HG02759 (cell line): ENCODE results near the gene RPL27A.
A peak's percentile ranks its signal among the peaks of the same experiment; 100 is the strongest.

ENCODE experiments used
- ATAC-seq: cut with Tn5 transposase; IDR thresholded peaks from one replicate; pipeline ENCODE4 v1.9.1; 2021; ENCODE audit warnings: mild to moderate bottlenecking, moderate library complexity; ENCODE audit not compliant: unreplicated experiment

Gene RPL27A

DNA sequence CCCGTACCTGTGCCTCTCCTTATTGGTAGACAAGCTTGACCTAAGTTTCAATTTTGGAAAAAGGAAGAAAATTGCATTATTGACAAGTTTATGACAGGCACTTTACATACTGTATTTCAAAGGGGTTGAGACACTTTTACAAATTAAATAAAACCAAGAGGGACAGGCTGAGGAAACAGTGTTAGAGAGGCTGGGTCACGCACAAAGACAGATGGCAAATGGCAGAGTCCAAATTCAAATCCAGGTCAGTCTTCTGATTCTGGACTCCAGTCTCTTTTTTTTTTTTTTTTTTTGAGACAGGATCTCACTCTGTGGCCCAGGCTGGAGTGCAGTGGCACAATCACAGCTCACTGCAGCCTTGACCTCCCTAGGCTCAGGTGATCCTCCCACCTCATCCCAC, 10.2 kb upstream of the RPL27A start:
- no peak for ATAC-seq

DNA sequence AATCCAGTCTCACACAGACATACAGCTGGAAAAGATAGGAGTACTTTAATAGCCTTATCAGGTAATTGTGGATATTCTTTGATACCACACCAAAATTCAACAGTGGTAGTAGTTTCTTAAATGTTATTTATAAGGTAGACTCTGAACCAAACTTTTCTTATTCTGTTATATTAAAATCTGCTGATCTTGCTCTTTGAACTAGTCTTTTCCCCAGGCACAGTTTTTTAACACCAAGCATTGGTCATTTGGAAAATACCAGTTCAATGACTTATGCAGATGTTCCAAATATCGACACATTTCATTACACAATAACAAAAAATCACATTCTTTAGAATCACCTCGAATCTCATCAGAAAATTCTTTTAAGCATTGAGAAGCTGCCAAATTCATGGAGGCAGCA, 7.7 kb upstream of the RPL27A start:
- ATAC-seq, result no peak

DNA sequence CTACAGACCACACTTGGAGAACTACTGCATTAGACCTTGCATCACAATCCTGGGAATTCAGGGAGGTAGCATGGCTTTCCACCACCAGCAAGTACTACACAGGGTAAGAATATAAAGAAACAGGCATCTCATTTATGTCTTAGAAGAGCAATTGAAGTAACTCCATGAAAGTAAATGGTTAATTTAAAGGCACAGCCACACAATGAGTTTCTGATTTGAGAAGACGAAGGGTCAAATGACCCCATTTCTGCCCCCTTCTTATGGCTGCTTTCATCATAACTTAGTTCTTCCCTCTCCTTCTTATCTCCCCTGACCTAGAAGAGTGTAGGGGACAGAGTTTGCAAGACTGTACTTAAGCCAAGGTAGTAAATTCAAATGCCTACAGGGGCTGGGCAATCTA, 6.1 kb upstream of the RPL27A start:
- no peak for ATAC-seq

DNA sequence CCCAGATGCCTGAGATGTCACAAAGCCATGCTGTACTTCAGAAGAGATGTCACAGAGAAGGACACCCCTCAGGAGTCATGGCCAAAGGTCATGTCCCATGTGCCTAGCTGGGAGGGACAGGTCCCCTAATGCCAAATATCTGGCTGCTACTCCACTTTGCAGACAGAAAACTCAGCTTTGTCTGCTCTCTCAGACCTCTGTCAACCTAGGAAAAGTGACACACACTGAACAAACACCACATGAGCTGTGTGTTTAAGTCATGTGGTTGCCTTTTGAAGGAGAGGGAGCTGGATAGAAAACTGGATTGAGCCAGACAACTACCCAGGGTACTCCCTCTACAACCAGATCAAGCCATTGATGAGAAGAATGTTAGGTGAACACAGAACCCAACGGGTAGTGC, 3.6 kb upstream of the RPL27A start:
- ATAC-seq, result no peak

DNA sequence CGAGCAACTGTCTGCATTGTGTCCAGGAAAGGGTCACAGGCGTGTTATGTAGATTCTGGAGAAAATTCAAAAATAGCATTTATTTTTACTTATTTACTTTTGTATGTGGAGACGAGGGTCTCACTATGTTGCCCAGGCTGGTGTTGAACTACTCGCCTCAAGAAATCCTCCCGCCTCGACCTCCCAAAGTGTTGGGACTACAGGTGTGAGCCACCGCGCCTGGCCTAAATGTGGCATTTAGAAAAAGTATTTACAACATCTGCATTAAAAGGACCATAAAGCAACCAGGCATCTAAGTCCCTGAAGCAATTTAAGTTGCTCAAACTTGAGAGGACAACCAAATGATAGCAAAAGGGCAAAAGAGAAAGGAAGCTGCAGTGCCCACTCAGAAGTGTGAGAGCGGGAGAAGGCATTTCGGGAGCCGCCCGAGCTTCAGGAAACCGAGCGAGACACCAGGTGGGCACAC, 722 bp upstream of the RPL27A start:
- ATAC-seq, result no peak

DNA sequence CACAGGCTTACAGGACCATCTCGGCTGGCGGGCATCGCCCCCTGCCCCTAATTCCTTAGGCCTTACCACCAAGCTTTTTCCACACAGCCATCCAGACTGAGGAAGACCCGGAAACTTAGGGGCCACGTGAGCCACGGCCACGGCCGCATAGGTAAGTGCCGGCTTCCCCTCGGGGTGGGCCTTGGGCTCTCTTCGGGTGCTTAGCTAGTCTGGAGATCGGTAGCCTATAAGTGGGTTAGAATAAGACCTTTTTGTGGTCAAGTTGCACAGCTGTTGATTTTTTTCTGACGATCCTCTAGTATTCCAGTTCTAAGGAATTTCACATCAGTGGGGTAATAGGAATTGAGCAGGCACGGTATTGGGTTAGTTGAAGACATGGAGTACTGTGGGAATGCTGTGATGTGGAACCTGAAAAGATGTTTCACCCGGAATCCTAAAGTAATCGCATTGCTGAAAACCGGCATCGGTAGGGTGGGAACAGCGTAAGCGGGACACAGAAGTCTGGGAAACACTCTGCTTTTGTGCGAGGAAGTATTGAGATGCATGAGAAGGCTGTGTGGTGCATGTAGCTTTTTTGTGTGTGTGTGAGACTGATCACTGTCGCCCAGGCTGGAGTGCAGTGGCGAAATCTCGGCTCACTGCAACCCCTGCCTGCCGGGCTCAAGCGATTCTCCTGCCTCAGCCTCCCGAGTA, 669 bp downstream of the RPL27A start:
- no peak for ATAC-seq

DNA sequence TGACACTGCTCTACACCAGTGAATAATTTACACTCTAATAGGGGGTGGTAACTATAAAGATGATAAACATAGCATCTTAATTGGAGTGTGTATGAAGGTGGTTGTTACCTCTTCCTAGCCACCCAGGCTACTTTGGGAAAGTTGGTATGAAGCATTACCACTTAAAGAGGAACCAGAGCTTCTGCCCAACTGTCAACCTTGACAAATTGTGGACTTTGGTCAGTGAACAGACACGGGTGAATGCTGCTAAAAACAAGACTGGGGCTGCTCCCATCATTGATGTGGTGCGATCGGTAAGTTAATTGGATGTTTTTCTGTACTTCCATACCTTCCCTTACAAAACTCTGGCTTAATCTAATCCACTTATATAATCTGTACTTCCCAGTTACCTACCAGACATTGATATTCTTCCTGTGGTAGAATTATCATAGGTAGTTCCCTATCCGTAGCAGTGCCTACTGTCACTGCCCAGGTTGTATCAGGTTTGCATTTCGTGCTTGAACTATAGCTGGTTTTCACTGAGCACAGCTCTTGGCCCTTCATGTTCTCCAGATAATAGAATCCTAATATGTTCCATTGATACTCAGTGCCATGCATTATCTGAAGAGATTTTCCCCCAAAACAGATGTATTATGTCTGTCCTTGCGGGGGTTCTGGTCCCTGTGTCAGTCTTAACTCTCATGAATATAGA, 2.2 kb downstream of the RPL27A start:
- no peak for ATAC-seq

DNA sequence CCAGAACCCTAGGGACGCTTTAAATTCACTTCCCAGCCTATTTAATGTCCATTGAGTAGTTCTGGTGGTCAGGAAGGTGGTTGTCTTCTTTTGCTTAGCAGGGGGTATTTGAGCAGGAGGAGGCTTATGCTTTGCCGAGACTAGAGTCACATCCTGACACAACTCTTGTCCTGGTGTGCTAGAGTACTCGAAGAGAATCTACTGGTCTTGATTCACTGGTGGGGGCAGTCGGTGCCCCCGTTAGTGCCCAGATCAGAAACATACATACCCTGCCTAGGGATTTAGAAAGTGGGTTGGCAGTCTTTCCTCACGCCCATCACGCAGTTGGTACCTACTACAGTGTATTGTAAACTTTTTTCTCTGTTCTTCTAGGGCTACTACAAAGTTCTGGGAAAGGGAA, 2.7 kb downstream of the RPL27A start:
- ATAC-seq, result no peak

DNA sequence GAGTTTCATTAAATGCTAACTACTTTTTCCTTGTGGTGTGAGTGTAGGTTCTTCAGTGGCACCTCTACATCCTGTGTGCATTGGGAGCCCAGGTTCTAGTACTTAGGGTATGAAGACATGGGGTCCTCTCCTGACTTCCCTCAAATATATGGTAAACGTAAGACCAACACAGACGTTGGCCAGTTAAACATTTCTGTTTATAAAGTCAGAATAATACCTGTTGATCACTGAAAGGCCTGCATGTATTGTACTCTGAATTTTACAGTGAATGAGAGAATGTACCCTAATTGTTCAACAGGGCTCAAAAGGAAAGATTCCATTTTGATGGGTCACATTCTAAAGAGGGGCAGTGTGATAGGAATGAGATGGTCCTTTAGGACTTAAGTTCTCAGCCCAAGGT, 3.2 kb downstream of the RPL27A start:
- no peak for ATAC-seq

DNA sequence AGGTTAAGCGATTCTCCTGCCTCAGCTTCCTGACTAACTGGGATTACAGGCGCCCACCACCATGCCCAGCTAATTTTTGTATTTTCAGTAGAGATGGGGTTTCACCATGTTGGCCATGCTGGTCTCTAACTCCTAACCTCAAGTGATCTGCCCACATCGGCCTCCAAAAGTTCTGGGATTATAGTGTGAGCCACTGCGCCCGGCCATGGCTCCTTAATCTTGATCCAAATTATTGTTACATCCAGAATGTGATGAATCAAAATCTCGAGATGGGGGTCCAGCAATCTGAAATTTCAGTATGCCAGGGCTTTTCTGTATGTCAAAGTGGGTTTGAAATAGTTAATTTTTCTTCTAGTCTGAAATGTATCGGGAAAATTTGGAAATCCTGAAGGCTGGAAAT, 3.7 kb downstream of the RPL27A start:
- no peak for ATAC-seq

DNA sequence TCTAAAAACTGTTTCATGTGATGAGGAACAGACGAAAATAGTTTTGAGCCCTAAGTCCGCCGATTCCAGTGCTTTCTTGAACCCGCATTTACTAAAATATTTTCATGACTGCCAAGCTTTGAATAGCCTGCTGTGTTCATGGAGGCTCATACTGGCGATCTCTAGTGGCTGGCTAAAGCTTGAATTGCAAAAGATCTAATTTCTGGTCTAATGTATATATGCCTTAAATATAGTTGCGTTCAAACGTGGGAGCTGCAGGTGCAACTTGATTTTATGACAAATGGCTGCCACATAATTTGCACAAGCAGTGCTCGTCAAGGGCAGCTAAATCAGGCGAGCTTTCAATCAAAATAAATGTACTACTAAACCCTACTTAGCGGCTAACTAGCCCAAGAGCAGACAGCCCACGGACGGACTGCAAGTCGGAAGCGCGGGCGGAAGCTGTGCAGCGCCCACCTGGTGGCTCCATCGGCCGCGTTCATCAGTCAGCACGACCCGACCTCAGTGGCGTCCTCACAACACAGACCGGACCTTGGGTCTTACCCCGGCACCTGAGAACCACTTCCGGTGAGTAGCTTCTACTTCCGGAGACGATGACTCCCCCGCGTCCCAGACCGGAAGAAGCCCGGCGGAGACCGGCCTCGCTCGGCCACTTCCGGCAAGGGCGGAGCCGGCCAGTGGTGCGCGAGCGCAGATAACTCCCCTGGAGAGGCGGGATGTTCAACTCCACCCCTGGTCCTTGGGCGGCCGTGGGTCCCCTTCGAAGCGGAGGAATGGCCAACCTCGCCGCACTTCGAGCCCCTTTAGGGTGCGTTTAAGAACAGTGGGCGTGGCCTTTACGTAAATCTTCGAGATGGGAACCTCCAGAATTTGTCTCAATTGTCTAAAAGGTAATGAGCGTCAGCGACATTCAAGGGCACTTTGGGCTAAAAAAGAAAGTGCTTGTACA, 6.1 kb downstream of the RPL27A start:
- peak; percentile 95 for ATAC-seq

DNA sequence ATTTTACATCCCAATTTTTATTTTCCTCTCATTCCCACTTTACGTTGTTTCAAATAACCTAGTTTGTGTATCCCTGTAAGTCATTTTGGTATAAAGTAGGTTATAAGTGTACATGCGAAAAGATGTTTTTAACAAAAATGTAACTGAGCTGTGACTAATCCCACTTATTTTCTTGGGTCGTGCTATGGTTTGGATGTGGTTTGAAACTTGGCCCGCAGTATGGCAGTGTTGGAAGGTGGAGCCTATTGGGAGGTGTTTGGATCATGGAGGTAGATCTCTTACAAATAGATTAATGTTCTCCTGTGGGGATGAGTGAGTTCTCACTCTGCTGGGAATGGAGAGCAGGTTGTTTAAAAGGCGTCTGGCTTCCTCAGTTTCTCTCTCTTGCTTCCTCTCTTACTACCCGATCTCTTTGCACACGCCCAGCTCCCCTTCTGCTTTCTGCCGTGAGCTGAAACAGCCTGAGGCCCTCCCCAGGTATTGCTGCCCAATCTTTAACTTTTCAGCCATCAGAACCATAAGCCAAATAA, 7.2 kb downstream of the RPL27A start:
- no peak for ATAC-seq

DNA sequence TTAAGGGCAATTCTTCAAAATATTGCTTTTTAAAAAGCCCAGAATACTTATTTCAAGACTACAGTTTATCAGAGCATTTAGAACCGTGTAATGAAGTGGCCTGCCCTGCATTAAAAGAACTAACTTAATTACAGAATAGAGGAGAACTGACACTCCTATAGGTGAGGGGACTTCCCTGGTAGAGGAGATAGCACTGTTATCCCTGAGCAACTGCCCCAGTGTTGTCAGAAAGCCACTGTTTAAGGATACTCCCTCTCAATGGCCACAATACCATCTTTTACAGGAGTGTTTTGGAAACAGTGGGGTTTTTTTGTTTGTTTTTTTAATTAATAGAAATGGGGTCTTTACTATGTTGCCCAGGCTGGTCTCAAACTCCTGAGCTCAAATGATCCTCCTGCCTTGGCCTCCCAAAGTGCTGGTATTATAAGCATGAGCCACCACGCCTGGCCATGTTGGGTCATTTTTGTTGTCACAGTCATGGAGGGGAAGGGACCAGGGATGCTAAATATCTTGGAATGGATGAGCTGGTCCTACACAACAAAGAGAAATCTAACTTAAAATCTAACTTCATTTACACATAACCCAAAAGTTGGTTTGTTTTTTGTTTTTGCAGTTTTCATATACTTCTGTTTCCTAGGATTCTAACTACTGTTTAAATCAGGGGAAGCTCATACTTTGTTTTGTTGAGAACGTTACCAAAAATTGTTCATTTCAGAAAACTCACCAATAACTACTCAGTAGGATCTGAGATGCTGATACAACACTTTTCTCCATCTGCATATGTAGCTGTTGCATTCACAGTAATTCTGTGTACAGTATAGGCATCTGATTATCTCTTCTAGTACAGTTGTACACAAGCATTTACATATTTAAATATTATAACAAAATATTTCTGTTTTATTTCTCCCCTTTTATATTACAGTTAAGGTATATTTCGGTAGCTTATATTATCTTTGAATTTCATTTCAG, 8.1 kb downstream of the RPL27A start:
- no peak for ATAC-seq

DNA sequence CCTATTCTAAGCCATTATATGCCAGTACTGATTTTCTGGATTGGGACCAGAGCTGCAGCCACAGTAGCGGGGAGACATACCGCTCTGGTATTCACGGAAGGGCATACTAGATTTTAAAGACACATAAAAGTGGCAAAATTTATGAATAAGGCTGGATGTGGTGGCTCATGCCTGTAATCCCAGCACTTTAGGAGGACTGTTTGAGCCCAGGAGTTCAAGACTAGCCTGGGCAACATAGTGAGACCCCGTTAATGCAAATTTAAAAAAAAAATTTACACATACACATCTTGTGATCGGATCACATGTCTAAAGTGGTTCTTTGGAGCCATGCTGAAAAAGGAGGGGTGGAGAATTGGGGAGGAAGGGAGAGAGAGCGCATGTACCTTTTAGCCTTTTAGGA, 9.0 kb downstream of the RPL27A start:
- no peak for ATAC-seq

DNA sequence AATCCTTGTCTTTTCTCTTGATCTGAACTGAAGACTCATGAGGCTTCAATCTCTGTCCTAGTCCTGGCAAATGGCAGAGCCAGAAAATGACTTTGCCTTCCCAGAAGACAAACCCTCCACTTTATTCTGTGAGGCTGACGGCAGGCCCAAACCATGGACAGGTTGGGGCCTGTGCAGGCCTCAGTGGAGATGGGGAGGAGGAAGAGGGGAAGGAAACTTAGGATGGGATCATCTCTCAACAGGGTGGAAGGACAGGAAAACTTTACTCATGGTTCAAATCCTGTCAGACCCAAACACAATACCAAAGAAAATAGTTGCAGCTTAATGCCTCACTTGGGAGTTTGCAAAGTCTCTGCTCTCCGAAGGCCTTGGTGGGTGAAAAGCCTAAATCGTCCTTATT, 9.8 kb downstream of the RPL27A start:
- ATAC-seq, result no peak

DNA sequence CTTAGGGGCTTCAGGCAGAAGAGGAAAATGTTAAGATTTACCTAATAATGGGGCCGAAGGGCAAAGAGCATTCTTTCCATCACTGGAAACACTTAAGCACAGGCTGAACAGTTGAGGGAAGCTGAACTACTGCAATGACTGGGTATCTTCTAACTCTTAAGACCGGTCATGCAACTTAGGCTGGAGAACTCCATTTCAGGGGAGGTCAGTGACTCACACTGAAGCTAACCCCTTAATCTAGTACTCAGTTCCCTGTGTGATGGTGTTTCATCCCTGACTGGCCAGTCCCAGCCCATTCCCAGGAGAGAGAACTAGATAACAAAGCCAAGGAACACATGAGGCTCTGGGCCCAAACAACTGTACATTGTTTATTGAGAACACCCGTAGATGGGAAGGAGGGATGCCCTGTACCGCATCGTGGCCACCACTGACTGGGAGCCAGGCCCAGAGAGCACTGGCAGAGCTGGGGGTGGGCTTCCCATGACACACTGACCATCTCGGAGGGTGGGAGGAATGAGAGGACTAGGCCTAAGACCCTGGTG, 10.5 kb downstream of the RPL27A start:
- ATAC-seq, result no peak

DNA sequence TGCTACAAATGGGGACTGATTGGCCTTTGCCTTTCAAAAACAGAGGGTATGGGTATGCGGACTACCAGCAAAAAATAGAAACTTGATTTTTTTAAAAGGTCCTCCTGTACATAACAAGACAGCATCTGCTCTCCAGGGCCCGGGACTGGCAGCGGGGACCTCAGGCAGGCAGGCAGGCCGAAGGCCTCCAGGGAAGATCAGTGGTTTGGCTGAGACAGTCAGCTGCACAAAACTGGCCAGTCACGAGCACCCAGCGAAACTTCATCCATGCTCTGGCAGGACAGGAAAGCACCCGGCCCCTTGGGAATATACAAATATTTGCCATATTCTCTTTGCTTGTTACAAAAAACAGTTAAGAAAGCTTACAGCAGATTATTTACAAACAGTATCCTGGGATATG, 11.0 kb downstream of the RPL27A start:
- no peak for ATAC-seq

DNA sequence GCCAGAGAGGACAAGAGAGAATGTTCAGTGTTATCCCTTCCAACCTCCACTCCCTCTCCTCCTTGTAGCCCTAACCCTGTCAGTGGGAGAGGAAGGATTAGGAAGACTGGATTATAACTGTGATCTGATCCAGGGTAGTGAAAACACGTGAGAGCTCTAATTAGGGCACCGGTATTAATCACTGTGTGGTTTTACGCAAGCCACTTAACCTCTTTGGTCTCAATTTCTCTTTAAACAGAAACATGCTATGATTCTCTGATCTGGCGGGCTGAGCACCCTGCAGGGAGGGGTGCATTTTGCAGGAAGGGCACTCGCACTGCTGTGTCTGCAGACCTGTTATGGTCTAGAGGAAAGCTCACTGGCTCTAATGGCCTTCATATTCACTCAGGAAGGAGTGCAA, 11.5 kb downstream of the RPL27A start:
- no peak for ATAC-seq

DNA sequence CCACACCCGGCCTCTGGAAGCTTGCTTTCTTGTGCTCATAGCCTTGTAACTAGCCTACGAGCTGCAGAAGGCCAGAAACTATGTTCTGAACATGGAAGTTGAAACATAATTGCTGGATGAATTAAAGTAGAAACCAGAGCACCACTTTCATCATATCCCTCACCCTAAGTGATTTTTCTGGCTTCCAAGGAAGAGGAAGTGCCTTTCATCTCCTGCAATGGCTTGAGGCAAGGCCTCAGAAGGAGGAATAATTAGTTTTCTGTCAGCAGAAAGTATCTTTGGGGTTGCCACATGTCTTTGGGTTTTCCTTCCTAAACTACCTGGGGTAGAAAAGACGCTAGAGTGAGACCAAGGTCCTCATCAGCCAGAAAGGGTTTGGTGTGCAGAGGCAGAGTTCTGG, 14.5 kb downstream of the RPL27A start:
- ATAC-seq, result no peak

DNA sequence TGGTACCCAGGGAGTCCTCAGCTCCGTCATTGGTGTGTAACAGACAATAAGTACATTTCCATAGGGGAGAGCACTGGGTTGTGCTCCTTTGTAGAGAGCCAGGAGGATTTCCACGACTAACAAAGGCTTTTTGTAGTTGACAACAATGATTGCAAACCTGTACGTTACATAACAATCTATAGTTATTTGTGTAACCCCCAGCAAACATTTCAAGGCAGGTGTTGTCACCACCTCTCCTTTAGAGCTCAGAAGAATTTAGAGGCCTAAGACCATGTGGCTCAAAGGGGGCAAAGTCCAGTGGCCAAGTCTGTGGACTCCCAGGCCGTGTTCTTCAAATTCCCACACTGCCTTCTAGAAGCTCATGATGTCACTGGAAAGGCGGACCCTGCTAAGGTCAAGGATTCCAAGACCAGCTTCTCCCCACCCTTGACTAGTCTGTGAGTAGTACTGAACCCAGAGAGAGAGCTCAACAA, 15.8 kb downstream of the RPL27A start:
- no peak for ATAC-seq
